ENCODE results near the gene ACER3.

The ACER3 gene

DNA sequence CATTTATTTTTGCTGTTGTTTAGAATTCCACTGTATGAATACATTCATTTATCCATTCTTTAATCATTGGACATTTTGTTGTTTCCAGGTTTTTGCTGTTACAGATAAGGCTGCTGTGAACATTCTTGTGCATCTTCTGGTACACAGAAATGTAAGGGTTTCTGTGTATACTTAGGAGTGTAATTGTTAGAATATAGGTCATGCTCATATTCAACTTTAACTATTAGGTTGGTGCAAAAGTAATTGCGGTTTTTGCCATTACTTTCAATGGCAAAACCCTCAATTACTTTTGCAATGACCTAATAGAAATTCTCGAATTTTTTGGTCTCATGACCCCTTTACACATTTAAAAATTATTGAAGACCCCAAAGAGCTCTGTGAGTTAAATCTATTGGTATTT, 17.3 kb downstream of the ACER3 start:
- H3K9ac ChIP-seq (ENCODE audit: low read length), result no peak overlapping the region
- H3K4me3 ChIP-seq (ENCODE audit: low read length), result no peak overlapping the region
- H3K4me1 ChIP-seq (ENCODE audit: low read length), result no peaks in the 10 kb centered on the region
- H2AFZ ChIP-seq (ENCODE audit: low read depth, low read length), result no peak overlapping the region
- H3K27ac ChIP-seq (ENCODE audit: low read length), result no peak overlapping the region
- TF ChIP-seq EZH2phosphoT487 (IDR thresholded peaks at IDR 0.05; ENCODE audit: low read depth), result no peak
- TF ChIP-seq, protein P1, sequence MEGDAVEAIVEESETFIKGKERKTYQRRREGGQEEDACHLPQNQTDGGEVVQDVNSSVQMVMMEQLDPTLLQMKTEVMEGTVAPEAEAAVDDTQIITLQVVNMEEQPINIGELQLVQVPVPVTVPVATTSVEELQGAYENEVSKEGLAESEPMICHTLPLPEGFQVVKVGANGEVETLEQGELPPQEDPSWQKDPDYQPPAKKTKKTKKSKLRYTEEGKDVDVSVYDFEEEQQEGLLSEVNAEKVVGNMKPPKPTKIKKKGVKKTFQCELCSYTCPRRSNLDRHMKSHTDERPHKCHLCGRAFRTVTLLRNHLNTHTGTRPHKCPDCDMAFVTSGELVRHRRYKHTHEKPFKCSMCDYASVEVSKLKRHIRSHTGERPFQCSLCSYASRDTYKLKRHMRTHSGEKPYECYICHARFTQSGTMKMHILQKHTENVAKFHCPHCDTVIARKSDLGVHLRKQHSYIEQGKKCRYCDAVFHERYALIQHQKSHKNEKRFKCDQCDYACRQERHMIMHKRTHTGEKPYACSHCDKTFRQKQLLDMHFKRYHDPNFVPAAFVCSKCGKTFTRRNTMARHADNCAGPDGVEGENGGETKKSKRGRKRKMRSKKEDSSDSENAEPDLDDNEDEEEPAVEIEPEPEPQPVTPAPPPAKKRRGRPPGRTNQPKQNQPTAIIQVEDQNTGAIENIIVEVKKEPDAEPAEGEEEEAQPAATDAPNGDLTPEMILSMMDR (IDR thresholded peaks at IDR 0.05; ENCODE audit: low read depth, low read length), result no peak
- H3K4me2 ChIP-seq (ENCODE audit: low read length), result no peak overlapping the region
- no peaks in the 10 kb centered on the region for H3K9me3 ChIP-seq (ENCODE audit: insufficient read depth, low read length)
- H3K36me3 ChIP-seq (replicated peaks; ENCODE audit: low read depth, low read length), result peaks cover 8% of the 10 kb centered on the region
- peaks cover 19% of the 10 kb centered on the region for H3K79me2 ChIP-seq (ENCODE audit: low read length)
- no peaks in the 10 kb centered on the region for H4K20me1 ChIP-seq (ENCODE audit: insufficient read depth, low read length)
- H3K27me3 ChIP-seq (ENCODE audit: low read depth, low read length), result no peaks in the 10 kb centered on the region

DNA sequence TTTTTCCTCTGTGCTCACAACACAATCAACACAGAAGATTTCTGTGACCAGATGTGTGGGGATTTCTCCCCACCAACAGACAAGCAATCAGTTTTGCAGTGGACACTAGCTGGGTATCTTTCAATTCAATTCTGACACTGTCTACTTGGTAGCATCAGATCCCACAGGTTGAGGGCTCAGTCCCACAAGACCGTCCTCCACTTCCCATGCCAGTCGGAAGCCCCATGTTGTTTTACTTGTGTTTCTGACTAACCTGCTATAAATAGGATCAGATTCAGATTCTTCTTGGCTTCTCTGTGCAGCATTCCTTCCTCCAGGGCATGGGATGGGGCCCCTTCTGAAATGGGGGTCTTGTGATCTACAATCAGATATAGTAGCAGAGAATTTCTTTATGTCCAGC, 19.6 kb downstream of the ACER3 start:
- no peaks in the 10 kb centered on the region; the same call in none of the 2 replicates for H4K20me1 ChIP-seq (ENCODE audit: insufficient read depth, low read length)
- TF ChIP-seq, protein P1 (IDR thresholded peaks at IDR 0.05; ENCODE audit: low read depth, low read length), result no peak
- TF ChIP-seq EZH2phosphoT487 (IDR thresholded peaks at IDR 0.05; ENCODE audit: low read depth), result no peak
- H3K79me2 ChIP-seq (ENCODE audit: low read length), result peaks cover 31% of the 10 kb centered on the region
- no peaks in the 10 kb centered on the region for H3K27me3 ChIP-seq (ENCODE audit: low read depth, low read length)
- H2AFZ ChIP-seq (ENCODE audit: low read depth, low read length), result no peak overlapping the region
- H3K4me2 ChIP-seq (ENCODE audit: low read length), result no peak overlapping the region
- no peak overlapping the region for H3K4me3 ChIP-seq (ENCODE audit: low read length)
- H3K4me1 ChIP-seq (ENCODE audit: low read length), result peaks cover 3% of the 10 kb centered on the region; the same call in 1 of the 2 replicates
- H3K9ac ChIP-seq (ENCODE audit: low read length), result no peak overlapping the region
- H3K9me3 ChIP-seq (ENCODE audit: insufficient read depth, low read length), result no peaks in the 10 kb centered on the region
- H3K36me3 ChIP-seq (replicated peaks; ENCODE audit: low read depth, low read length), result peaks cover 8% of the 10 kb centered on the region
- H3K27ac ChIP-seq (ENCODE audit: low read length), result no peak overlapping the region

DNA sequence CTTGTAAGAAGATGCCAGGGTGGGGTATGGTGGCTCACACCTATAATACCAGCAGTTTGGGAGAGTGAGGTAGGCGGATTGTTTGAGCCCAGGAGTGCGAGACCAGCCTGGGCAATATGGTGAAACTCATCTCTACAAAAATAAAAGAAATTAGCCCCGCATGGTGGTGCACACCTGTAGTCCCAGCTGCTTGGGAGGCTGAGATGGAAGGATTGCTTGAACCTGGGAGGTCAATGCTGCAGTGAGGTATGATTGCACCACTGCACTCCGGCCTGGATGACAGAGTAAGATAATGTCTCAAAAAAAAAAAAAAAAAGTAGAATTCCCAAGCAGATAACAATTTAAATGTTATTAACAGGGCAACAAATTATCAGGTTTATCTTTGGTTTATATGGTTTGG, 20.2 kb downstream of the ACER3 start:
- H4K20me1 ChIP-seq (ENCODE audit: insufficient read depth, low read length), result no peaks in the 10 kb centered on the region; the same call in none of the 2 replicates
- no peak for TF ChIP-seq EZH2phosphoT487 (IDR thresholded peaks at IDR 0.05; ENCODE audit: low read depth)
- TF ChIP-seq, protein P1 (IDR thresholded peaks at IDR 0.05; ENCODE audit: low read depth, low read length), result no peak
- H3K27me3 ChIP-seq (ENCODE audit: low read depth, low read length), result no peaks in the 10 kb centered on the region
- H3K9ac ChIP-seq (ENCODE audit: low read length), result no peak overlapping the region
- H3K4me1 ChIP-seq (ENCODE audit: low read length), result peaks cover 6% of the 10 kb centered on the region; the same call in 1 of the 2 replicates
- no peak overlapping the region for H2AFZ ChIP-seq (ENCODE audit: low read depth, low read length)
- peaks cover 6% of the 10 kb centered on the region for H3K36me3 ChIP-seq (replicated peaks; ENCODE audit: low read depth, low read length)
- H3K27ac ChIP-seq (ENCODE audit: low read length), result no peak overlapping the region
- H3K4me2 ChIP-seq (ENCODE audit: low read length), result no peak overlapping the region
- peaks cover 34% of the 10 kb centered on the region for H3K79me2 ChIP-seq (ENCODE audit: low read length)
- no peaks in the 10 kb centered on the region for H3K9me3 ChIP-seq (ENCODE audit: insufficient read depth, low read length)
- H3K4me3 ChIP-seq (ENCODE audit: low read length), result no peak overlapping the region

DNA sequence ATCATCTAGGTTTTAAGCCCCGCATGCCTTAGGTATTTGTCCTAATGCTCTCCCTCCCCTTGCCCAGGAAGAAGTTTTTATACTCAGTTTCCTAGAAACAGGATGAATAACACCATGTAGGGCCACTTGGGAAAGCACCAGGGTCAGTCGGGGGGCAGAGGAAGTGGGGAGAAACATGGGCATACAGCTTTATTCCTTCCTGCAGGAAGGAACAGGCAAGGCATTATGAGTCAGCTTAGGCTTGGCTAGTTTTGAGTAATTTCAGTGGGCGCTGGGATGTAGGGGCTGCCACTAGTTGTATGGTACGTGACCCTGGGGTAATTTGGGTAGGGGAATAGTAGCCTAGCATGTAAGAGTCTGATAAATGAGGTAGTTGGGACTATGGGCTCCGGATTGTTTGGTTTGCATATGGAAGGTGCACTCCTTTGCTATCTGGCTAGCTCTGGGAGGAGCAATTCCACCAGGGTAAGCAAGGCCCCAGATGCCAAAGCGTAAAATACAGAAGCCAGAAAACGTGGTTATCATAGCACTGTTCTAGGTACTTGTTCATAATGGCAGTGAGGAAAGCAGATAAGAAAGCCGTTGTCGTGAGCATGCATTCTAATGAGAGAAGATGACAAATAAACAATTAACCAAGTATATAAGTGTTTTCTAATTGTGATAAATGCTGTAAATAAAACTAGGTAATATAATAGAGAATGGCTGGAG, 24.8 kb downstream of the ACER3 start:
- Histone ChIP-seq H3K9ac (ENCODE audit: low read length) (no peak overlapping the region), H3K4me1 (ENCODE audit: low read length) (peaks cover 6% of the 10 kb centered on the region; the same call in 1 of the 2 replicates), H2AFZ (ENCODE audit: low read depth, low read length) (no peak overlapping the region), H3K4me3 (ENCODE audit: low read length) (no peak overlapping the region), H3K9me3 (ENCODE audit: insufficient read depth, low read length) (no peaks in the 10 kb centered on the region), H4K20me1 (ENCODE audit: insufficient read depth, low read length) (no peaks in the 10 kb centered on the region; the same call in none of the 2 replicates), H3K4me2 (ENCODE audit: low read length) (no peak overlapping the region), H3K79me2 (ENCODE audit: low read length) (peaks cover 17% of the 10 kb centered on the region), H3K36me3 (replicated peaks; ENCODE audit: low read depth, low read length) (no peaks in the 10 kb centered on the region), H3K27ac (ENCODE audit: low read length) (no peak overlapping the region), H3K27me3 (ENCODE audit: low read depth, low read length) (no peaks in the 10 kb centered on the region)
- TF ChIP-seq EZH2phosphoT487 (IDR thresholded peaks at IDR 0.05; ENCODE audit: low read depth), result no peak
- TF ChIP-seq, protein P1 (IDR thresholded peaks at IDR 0.05; ENCODE audit: low read depth, low read length), result no peak
